Measurements from ENCODE around the gene SWI5. TPM values are rescaled to one million over a fixed set of nuclear protein-coding genes. Genes with fewer than 3 reads are reported as not detected.

Gene SWI5
- total and polyA plus RNA-seq, 12 donors, result 13.9 to 46.3 (median 20.8) TPM

DNA sequence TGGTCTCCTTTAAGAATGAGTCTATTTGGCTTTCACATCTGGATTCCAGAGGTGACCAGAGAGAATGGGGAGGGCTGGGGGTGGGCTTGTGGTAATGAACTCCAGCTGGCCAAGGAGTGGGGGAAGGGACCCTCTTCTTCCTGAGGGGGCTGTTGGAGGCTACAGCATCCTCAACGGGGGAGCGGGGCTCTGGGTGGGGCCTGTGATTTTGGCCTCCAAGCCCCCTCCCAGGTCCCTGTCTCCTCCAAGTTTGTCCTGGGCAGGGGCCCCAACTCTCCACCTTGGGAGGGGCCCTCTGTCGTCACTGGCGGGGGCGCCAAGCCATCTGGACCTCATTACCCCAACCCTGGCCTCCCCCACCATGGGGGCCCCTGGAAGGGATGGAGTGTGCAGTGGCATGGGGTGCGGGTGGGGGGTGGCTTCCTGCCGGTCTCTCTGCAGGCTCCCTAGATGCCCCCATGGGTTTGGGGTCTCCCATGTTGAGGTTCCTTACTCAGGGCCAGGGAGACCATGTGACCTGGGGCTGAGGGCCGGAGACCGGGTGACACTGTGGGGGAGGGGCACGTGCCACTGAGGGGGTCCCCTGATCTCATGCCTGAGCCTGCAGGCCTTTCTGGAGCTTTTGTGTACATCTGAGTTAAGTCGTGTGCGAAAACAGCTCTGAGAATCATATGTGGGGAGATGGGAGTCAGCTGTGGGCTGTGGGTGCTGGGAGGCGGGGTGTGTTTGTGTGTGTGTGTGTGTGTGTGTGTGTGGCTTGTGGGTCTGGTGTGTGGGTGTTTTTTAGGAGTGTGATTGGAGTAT lies 32.7 kb upstream of the SWI5 start:
- peaks cover 7 to 38% (median 18%) of the 10 kb centered on the region in 9 donors for H3K4me1 ChIP-seq
- H3K36me3 ChIP-seq, result peaks cover 0 to 4% (median 0%) of the 10 kb centered on the region in 9 donors
- DNase-seq, result peak; percentile 48 to 52

GRCh38 chr9:128244091-128244836 lies 31.8 kb upstream of the SWI5 start:
- Histone ChIP-seq H3K4me3 (peak overlapping the region in 9 of 10 donors; percentile 6 to 54 (median 47)), H3K27ac (peak overlapping the region; percentile 34 to 86 (median 74)), H3K9me3 (no peaks in the 10 kb centered on the region), H3K36me3 (peaks cover 0 to 4% (median 0%) of the 10 kb centered on the region in 9 donors), H3K27me3 (no peaks in the 10 kb centered on the region), H3K4me1 (peaks cover 7 to 38% (median 18%) of the 10 kb centered on the region in 9 donors)
- peak in 5 of 8 donors; percentile 1 to 16 (median 9) for ATAC-seq
- 54 to 63% methylated on average over 13 of the region's 13 CpGs for WGBS, 2 donors
- TF ChIP-seq CTCF (IDR thresholded peaks at IDR 0.05), result no peak
- peak in 1 of 2 donors; percentile 35 for DNase-seq
- intact Hi-C loops (cut with DNase I), result no loop called here

More for the DNA sequence above, 32.7 kb upstream of the SWI5 start:
- no peak for TF ChIP-seq CTCF (IDR thresholded peaks at IDR 0.05)
- peak overlapping the region in 4 of 10 donors; percentile 14 to 54 (median 34) for H3K4me3 ChIP-seq
- no peaks in the 10 kb centered on the region for H3K27me3 ChIP-seq
- 61 to 70% methylated on average over 13 of the region's 13 CpGs for WGBS, 2 donors
- intact Hi-C loops (cut with DNase I), result loop anchor here in 1 of 10 donors (2.0 kb wide), 1 partner anchor 41 kb away; the partner anchor contains the start of gene DNM1
- no peaks in the 10 kb centered on the region for H3K9me3 ChIP-seq
- H3K27ac ChIP-seq, result peak overlapping the region in 9 of 10 donors; percentile 59 to 86 (median 73)
- peak; percentile 13 to 42 (median 20) for ATAC-seq

- DNase-seq (peak; percentile 79 to 82), ATAC-seq (peak; percentile 75 to 83 (median 80))
- intact Hi-C loops (cut with DNase I), result no loop called here
- H3K4me3 ChIP-seq, result peak overlapping the region in 9 of 10 donors; percentile 6 to 54 (median 47)
- no peak for TF ChIP-seq CTCF (IDR thresholded peaks at IDR 0.05)
- H3K4me1 ChIP-seq, result peaks cover 7 to 38% (median 18%) of the 10 kb centered on the region in 9 donors
- peaks cover 0 to under 1% (median 0%) of the 10 kb centered on the region in 7 donors for H3K27me3 ChIP-seq
- no peaks in the 10 kb centered on the region for H3K9me3 ChIP-seq
- 10 to 20% methylated on average over 15 to 18 of the region's 18 CpGs for WGBS, 2 donors
- peak overlapping the region; percentile 34 to 86 (median 71) for H3K27ac ChIP-seq
- peaks cover 0 to 4% (median 0%) of the 10 kb centered on the region in 9 donors for H3K36me3 ChIP-seq
Measured at GRCh38 chr9:128244837-128245231, 31.2 kb upstream of the SWI5 start.

Measured in heart right ventricle (tissue), 16 donors.